Esophagus squamous epithelium (tissue), 4 donors: Measurements from ENCODE around the gene EIF5AL1.

Experiments
- POLR2A ChIP-seq, 4 donors: fragments of 450-650 bp; IDR thresholded peaks; one replicate each; pipeline ENCODE4 v1.6.1; 2017; ENCODE audit warnings: antibody characterized with exemption in 4 of 4, mild to moderate bottlenecking in 4 of 4, moderate library complexity in 3 of 4
- TF ChIP-seq, protein P1 (sequence below), 6 experiments: fragments of 450-650 bp in 4 of 6; fragments of 200-600 bp in 2 of 6; sonication (generic) in 2 of 6; IDR thresholded peaks; one replicate each; pipeline ENCODE4 v1.5.1; 2016 to 2019; ENCODE audit warnings: antibody characterized with exemption in 6 of 6, mild to moderate bottlenecking in 4 of 6, moderate library complexity in 4 of 6

DNA sequence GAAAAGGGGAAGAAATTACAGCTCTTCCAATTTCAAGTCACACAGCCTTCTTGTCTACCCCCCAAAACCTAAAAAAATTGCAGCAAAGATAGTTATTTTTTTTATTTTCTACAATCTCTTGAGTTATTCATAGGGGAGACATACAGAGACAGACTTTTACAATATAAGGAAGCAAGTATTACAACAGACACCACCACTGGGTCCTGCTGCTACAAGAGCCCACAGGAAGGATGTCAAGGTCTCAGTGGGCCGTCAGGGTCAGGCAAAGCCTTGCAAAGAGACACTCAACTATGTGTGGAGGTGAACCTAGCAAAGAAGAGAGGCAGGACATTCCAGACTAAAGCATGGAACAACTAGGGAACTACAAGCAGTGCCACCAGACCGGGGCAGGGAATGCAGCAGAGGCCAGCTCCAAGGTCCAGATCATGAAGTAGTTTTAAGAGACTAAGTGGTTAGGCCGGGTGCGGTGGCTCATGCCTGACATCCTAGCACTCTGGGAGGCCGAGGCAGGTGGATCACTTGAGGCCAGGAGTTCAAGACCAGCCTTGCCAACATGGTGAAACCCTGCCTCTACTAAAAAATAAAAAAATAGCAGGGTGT is 38.7 kb upstream of the EIF5AL1 start:
- TF ChIP-seq POLR2A (IDR thresholded peaks at IDR 0.05): no peak
- TF ChIP-seq, protein P1, sequence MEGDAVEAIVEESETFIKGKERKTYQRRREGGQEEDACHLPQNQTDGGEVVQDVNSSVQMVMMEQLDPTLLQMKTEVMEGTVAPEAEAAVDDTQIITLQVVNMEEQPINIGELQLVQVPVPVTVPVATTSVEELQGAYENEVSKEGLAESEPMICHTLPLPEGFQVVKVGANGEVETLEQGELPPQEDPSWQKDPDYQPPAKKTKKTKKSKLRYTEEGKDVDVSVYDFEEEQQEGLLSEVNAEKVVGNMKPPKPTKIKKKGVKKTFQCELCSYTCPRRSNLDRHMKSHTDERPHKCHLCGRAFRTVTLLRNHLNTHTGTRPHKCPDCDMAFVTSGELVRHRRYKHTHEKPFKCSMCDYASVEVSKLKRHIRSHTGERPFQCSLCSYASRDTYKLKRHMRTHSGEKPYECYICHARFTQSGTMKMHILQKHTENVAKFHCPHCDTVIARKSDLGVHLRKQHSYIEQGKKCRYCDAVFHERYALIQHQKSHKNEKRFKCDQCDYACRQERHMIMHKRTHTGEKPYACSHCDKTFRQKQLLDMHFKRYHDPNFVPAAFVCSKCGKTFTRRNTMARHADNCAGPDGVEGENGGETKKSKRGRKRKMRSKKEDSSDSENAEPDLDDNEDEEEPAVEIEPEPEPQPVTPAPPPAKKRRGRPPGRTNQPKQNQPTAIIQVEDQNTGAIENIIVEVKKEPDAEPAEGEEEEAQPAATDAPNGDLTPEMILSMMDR (IDR thresholded peaks at IDR 0.05): no peak
